B cell (primary cell): ENCODE data around the gene ARHGEF17.

ENCODE experiments used
- CTCF ChIP-seq: fragments of 200-600 bp; IDR thresholded peaks from one replicate; pipeline ENCODE4 v1.8.0; 2022; ENCODE audit warnings: antibody characterized with exemption, mild to moderate bottlenecking
- EZH2 ChIP-seq: IDR thresholded peaks from 2 replicates; pipeline ENCODE4 v1.6.1; 2012; ENCODE audit warnings: borderline replicate concordance, low read depth, mild to moderate bottlenecking, moderate library complexity, low read length; ENCODE audit not compliant: insufficient read depth, poor library complexity, severe bottlenecking

- no peak for TF ChIP-seq CTCF
- TF ChIP-seq EZH2: no peak
Observed at GRCh38 chr11:73376803-73377629, 68.9 kb downstream of the ARHGEF17 start.
